H9 (cell line): ENCODE measurements around the gene OSGEPL1. TPM values are rescaled to one million over a fixed set of nuclear protein-coding genes. Genes with fewer than 3 reads are reported as not detected.

Source experiments
- DNase-seq: peaks from one replicate; pipeline ENCODE4 v3.0.0-alpha.2; 2017
- H2AFZ ChIP-seq: one replicate; pipeline ENCODE4 v1.6.1; 2013; ENCODE audit warnings: mild to moderate bottlenecking, low read length, control low read depth, moderate library complexity
- H2AK5ac ChIP-seq: 2 replicates; pipeline ENCODE4 v1.6.1; 2013; ENCODE audit warnings: low read length, control low read depth, mixed read lengths; ENCODE audit not compliant: insufficient read length
- H2BK120ac ChIP-seq: one replicate; pipeline ENCODE4 v1.6.1; 2013; ENCODE audit warnings: low read depth, mild to moderate bottlenecking, low read length, control low read depth, inconsistent platforms; ENCODE audit not compliant: poor library complexity, severe bottlenecking
- H2BK12ac ChIP-seq: 2 replicates; pipeline ENCODE4 v1.6.1; 2013; ENCODE audit warnings: low read length, control low read depth, mixed read lengths, low read depth; ENCODE audit not compliant: insufficient read length
- H2BK15ac ChIP-seq: 2 replicates; pipeline ENCODE4 v1.6.1; 2013; ENCODE audit warnings: low read depth, low read length, control low read depth
- H2BK20ac ChIP-seq: one replicate; pipeline ENCODE4 v1.6.1; 2013; ENCODE audit warnings: low read depth, mild to moderate bottlenecking, low read length, control low read depth, inconsistent platforms; ENCODE audit not compliant: poor library complexity, severe bottlenecking
- H2BK5ac ChIP-seq: 2 replicates; pipeline ENCODE4 v1.6.1; 2013; ENCODE audit warnings: low read length, control low read depth, mixed read lengths; ENCODE audit not compliant: insufficient read length
- H3K14ac ChIP-seq: 2 replicates; pipeline ENCODE4 v1.6.1; 2013; ENCODE audit warnings: low read length, control low read depth; ENCODE audit not compliant: insufficient read depth
- H3K18ac ChIP-seq: 2 replicates; pipeline ENCODE4 v1.6.1; 2013; ENCODE audit warnings: low read depth, mild to moderate bottlenecking, mixed read lengths, low read length, control low read depth; ENCODE audit not compliant: insufficient read length
- H3K23ac ChIP-seq: 2 replicates; pipeline ENCODE4 v1.6.1; 2013; ENCODE audit warnings: low read length, control low read depth, mixed read lengths, low read depth; ENCODE audit not compliant: insufficient read length
- H3K23me2 ChIP-seq: 2 replicates; pipeline ENCODE4 v1.6.1; 2013; ENCODE audit warnings: low read depth, mild to moderate bottlenecking, mixed read lengths, low read length, control low read depth; ENCODE audit not compliant: insufficient read length, poor library complexity, severe bottlenecking
- H3K27ac ChIP-seq: 2 replicates; pipeline ENCODE4 v1.5.1; 2013; ENCODE audit warnings: low read length, control low read depth, mixed read lengths, low read depth; ENCODE audit not compliant: insufficient read length
- H3K27me3 ChIP-seq: 2 replicates; pipeline ENCODE4 v1.6.1; 2013; ENCODE audit warnings: low read length, control low read depth, inconsistent platforms; ENCODE audit not compliant: insufficient read depth
- H3K4ac ChIP-seq: 2 replicates; pipeline ENCODE4 v1.6.1; 2013; ENCODE audit warnings: low read depth, mild to moderate bottlenecking, control low read depth, inconsistent platforms, low read length, moderate library complexity
- H3K4me1 ChIP-seq: 2 replicates; pipeline ENCODE4 v1.6.1; 2013; ENCODE audit warnings: low read length, control low read depth, inconsistent platforms; ENCODE audit not compliant: insufficient read depth
- H3K4me2 ChIP-seq: 2 replicates; pipeline ENCODE4 v1.6.1; 2013; ENCODE audit warnings: low read length, control low read depth, mixed read lengths; ENCODE audit not compliant: insufficient read length, insufficient read depth
- H3K56ac ChIP-seq: 2 replicates; pipeline ENCODE4 v1.6.1; 2013; ENCODE audit warnings: low read depth, mild to moderate bottlenecking, mixed read lengths, low read length, control low read depth; ENCODE audit not compliant: insufficient read length
- H3K79me1 ChIP-seq: 2 replicates; pipeline ENCODE4 v1.6.1; 2013; ENCODE audit warnings: low read depth, mild to moderate bottlenecking, moderate library complexity, low read length, control low read depth, inconsistent platforms; ENCODE audit not compliant: insufficient read depth, poor library complexity, severe bottlenecking
- H3K79me2 ChIP-seq: 2 replicates; pipeline ENCODE4 v1.6.1; 2013; ENCODE audit warnings: low read length, control low read depth, inconsistent platforms; ENCODE audit not compliant: insufficient read depth
- H3K9ac ChIP-seq: 2 replicates; pipeline ENCODE4 v1.6.1; 2013; ENCODE audit warnings: low read length, control low read depth, mixed read lengths; ENCODE audit not compliant: insufficient read length; ENCODE audit errors: extremely low read depth
- H3K9me3 ChIP-seq: one replicate; pipeline ENCODE4 v1.6.1; 2013; ENCODE audit warnings: low read depth, low read length, inconsistent platforms; ENCODE audit not compliant: control insufficient read depth
- H3T11ph ChIP-seq: one replicate; pipeline ENCODE4 v1.6.1; 2013; ENCODE audit warnings: mild to moderate bottlenecking, low read length, control low read depth, inconsistent platforms
- H4K20me1 ChIP-seq: one replicate; pipeline ENCODE4 v1.6.1; 2013; ENCODE audit not compliant: control insufficient read depth, insufficient read length, insufficient read depth
- H4K5ac ChIP-seq: 2 replicates; pipeline ENCODE4 v1.6.1; 2013; ENCODE audit warnings: low read depth, mild to moderate bottlenecking, mixed read lengths, low read length, control low read depth; ENCODE audit not compliant: insufficient read length
- H4K8ac ChIP-seq: replicated peaks from 2 replicates; pipeline ENCODE4 v1.6.1; 2013; ENCODE audit warnings: low read length, control low read depth, mixed read lengths, low read depth; ENCODE audit not compliant: insufficient read length
- H4K91ac ChIP-seq: 2 replicates; pipeline ENCODE4 v1.6.1; 2013; ENCODE audit warnings: low read depth, mild to moderate bottlenecking, moderate library complexity, mixed read lengths, low read length, control low read depth; ENCODE audit not compliant: insufficient read length
- H3K27ac Mint-ChIP-seq, 3 experiments: 2 replicates in 2 of 3; 3 replicates in 1 of 3; pipeline ENCODE4 v1.8.0; 2020 to 2021; ENCODE audit warnings: mixed read lengths in 3 of 3, mild to moderate bottlenecking in 1 of 3, moderate library complexity in 1 of 3
- H3K27me3 Mint-ChIP-seq: 2 replicates; pipeline ENCODE4 v1.8.0; 2021; ENCODE audit warnings: low read depth, mild to moderate bottlenecking, moderate library complexity, mixed read lengths
- H3K36me3 Mint-ChIP-seq, 3 experiments: 2 replicates in 2 of 3; 3 replicates in 1 of 3; pipeline ENCODE4 v1.8.0; 2020 to 2021; ENCODE audit warnings: low read depth in 3 of 3, mixed read lengths in 3 of 3; ENCODE audit not compliant: insufficient read depth in 1 of 3
- H3K4me1 Mint-ChIP-seq, 2 experiments: 2 replicates each; pipeline ENCODE4 v1.8.0; 2020; ENCODE audit warnings: mixed read lengths in 2 of 2
- H3K4me3 Mint-ChIP-seq, 2 experiments: 2 replicates in 1 of 2; 3 replicates in 1 of 2; pipeline ENCODE4 v1.8.0; 2020 to 2021; ENCODE audit warnings: mild to moderate bottlenecking in 2 of 2, mixed read lengths in 2 of 2, moderate library complexity in 1 of 2
- H3K9me3 Mint-ChIP-seq, 2 experiments: 2 replicates in 1 of 2; 3 replicates in 1 of 2; pipeline ENCODE4 v1.8.0; 2020; ENCODE audit warnings: mild to moderate bottlenecking in 2 of 2, mixed read lengths in 2 of 2, moderate library complexity in 1 of 2
- WGBS: extraction: QIAGEN DNeasy Blood & Tissue Kit; methylation state at CpG from one replicate; pipeline ENCODE4 v1.1.7; 2013; ENCODE audit warnings: missing lambda C conversion rate, low lambda C conversion rate, mixed read lengths; ENCODE audit not compliant: insufficient read length; ENCODE audit errors: extremely low coverage; 5-methylcytosine and 5-hydroxymethylcytosine counted together
- total RNA-seq: library from RNA; stranded (reverse); gene quantifications from 2 replicates; pipeline ENCODE4 v1.2.1, GENCODE V29; 2021
- TF ChIP-seq, protein P1 (sequence below): fragments of 200-600 bp; sonication (generic); conservative IDR thresholded peaks from 3 replicates; pipeline ENCODE4 v1.8.0; 2021; ENCODE audit warnings: antibody characterized with exemption, mild to moderate bottlenecking

Gene OSGEPL1
- total RNA-seq, 1 experiment from 2014 or later: 10.7 TPM

DNA sequence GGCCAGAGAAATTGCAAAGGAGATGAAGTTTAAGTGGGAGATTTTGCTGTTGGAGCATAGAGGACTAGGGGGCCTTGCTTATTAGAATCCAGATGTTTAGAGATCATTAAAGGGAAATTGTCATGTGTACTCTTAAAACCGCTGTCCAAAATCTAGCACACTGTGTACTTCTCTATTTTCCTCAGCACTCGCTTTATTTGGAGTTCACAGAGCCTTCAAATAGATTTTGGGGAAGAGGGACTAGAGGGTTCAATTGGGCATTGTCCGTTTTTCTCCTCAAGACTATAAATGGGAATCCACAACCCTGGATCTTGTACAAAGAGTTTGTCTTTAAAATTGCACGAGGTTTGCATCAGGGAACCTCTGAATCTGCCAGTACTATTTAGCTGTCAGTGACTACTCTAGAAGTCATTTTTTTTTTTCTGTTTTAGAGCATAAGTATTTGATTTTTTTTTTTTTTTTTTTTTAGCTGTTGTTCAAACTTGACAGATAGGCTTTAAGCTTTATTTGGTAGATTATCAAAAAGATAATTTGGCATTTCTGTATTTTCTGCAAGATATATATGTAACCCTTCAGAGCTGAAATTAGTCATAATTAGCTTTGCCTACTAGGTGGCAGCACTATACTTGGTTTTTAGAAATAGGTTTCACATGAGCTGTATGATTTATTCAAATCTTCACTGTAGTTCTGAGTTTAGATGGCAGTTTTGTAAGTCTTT lies 35.9 kb upstream of the OSGEPL1 start:
- H3K23me2 ChIP-seq: no peaks in the 10 kb centered on the region
- no peaks in the 10 kb centered on the region for H3K79me1 ChIP-seq
- H2AK5ac ChIP-seq: no peak overlapping the region
- TF ChIP-seq, protein P1, sequence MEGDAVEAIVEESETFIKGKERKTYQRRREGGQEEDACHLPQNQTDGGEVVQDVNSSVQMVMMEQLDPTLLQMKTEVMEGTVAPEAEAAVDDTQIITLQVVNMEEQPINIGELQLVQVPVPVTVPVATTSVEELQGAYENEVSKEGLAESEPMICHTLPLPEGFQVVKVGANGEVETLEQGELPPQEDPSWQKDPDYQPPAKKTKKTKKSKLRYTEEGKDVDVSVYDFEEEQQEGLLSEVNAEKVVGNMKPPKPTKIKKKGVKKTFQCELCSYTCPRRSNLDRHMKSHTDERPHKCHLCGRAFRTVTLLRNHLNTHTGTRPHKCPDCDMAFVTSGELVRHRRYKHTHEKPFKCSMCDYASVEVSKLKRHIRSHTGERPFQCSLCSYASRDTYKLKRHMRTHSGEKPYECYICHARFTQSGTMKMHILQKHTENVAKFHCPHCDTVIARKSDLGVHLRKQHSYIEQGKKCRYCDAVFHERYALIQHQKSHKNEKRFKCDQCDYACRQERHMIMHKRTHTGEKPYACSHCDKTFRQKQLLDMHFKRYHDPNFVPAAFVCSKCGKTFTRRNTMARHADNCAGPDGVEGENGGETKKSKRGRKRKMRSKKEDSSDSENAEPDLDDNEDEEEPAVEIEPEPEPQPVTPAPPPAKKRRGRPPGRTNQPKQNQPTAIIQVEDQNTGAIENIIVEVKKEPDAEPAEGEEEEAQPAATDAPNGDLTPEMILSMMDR: peak; percentile 53
- Mint-ChIP-seq H3K27ac (no peak overlapping the region), H3K9me3 (no peaks in the 10 kb centered on the region), H3K27me3 (no peaks in the 10 kb centered on the region), H3K4me1 (no peaks in the 10 kb centered on the region), H3K4me3 (no peak overlapping the region), H3K36me3 (peaks cover 13 to 49% (median 41%) of the 10 kb centered on the region in 3 experiments; a peak in 6 of 7 replicates)
- no peaks in the 10 kb centered on the region for H3K27me3 ChIP-seq
- H3K9me3 ChIP-seq: no peaks in the 10 kb centered on the region
- H3K27ac ChIP-seq: no peak overlapping the region
- no peaks in the 10 kb centered on the region for H3K79me2 ChIP-seq
- H4K5ac ChIP-seq: no peak overlapping the region
- no peak overlapping the region for H3K9ac ChIP-seq
- WGBS: no CpG with 5 or more reads among the region's 4 CpGs
- H2BK20ac ChIP-seq: no peak overlapping the region
- no peaks in the 10 kb centered on the region for H3K4me1 ChIP-seq
- H3K56ac ChIP-seq: no peak overlapping the region
- H3K4ac ChIP-seq: no peak overlapping the region
- H2BK120ac ChIP-seq: no peak overlapping the region
- no peak overlapping the region for H2BK15ac ChIP-seq
- no peak overlapping the region for H2AFZ ChIP-seq
- H2BK12ac ChIP-seq: no peak overlapping the region
- no peak overlapping the region for H3K23ac ChIP-seq
- no peak for DNase-seq
- no peak overlapping the region for H4K91ac ChIP-seq
- no peak overlapping the region for H2BK5ac ChIP-seq
- H3K14ac ChIP-seq: no peak overlapping the region
- H4K20me1 ChIP-seq: no peaks in the 10 kb centered on the region
- H3K4me2 ChIP-seq: no peak overlapping the region
- H3T11ph ChIP-seq: no peak overlapping the region
- H4K8ac ChIP-seq: no peak overlapping the region
- no peak overlapping the region for H3K18ac ChIP-seq
